Amniotic stem cell (primary cell): ENCODE results near the gene VAMP1.
"Not testable (repeated sequence)": the region's sequence is repeated elsewhere in the genome, so short reads cannot be mapped to it uniquely, and the experiment has no call there.

ENCODE experiments used
- DNase-seq: peaks from one replicate; lab custom pipeline; 2025; lab: John Stamatoyannopoulos, UW

The VAMP1 gene

DNA sequence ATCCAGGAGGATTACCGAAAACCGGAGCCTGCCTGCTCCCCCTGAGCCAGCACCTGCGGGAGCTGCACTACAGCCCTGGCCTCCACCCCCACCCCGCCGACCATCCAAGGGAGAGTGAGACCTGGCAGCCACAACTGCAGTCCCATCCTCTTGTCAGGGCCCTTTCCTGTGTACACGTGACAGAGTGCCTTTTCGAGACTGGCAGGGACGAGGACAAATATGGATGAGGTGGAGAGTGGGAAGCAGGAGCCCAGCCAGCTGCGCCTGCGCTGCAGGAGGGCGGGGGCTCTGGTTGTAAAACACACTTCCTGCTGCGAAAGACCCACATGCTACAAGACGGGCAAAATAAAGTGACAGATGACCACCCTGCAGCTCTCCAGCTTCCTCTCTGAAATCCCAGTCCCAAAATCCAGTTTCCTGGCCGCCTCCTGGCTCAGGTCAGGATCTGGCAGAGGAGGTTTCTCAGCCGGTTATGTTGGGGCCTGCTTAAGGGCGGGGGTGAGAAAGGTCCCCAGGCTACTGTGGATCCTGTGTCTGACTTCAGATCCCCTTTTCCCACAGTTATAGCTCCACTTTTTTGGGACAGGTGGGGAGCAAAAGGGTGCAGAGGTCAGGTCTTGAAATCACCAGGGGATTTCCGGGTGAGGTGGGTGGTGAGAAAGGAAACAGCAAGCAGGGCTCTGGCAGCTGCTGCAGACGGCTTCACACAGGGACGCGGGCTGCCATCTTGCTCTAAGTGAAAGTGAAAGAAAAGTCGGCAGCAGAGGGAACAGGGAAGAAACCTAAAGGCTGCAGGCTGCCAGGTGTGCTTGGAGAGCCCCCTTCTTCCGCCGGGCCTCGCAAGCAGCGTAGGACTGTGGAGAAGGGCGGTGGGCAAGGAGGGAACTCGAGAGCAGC, 18.9 kb downstream of the VAMP1 start, which contains the start of gene TAPBPL:
Gene TAPBPL (plus strand): TSS at position 695 of the 897 bp plus-strand sequence. CDS start 207 bp downstream, outside the sequence.
- peak; percentile 22 for DNase-seq

DNA sequence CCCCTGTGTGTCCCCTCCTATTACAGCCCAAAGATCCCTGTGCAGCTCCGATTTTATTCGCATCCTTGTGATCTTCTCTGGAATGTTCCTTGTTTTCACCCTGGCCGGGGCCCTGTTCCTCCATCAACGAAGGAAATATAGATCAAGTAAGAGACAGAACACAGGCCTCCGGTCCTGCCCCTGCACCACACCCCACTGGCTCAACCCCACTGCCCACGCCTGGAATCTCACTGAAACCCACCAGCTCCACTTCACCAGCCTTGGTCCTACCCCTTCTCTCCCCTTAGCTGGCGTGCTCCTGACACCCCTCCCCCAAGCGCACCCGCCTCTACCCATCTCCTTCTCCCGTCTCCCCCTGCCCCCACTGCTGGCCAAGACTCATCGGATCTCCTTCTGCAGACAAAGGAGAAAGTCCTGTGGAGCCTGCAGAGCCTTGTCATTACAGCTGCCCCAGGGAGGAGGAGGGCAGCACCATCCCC, 19.6 kb downstream of the VAMP1 start:
- DNase-seq = no peak

DNA sequence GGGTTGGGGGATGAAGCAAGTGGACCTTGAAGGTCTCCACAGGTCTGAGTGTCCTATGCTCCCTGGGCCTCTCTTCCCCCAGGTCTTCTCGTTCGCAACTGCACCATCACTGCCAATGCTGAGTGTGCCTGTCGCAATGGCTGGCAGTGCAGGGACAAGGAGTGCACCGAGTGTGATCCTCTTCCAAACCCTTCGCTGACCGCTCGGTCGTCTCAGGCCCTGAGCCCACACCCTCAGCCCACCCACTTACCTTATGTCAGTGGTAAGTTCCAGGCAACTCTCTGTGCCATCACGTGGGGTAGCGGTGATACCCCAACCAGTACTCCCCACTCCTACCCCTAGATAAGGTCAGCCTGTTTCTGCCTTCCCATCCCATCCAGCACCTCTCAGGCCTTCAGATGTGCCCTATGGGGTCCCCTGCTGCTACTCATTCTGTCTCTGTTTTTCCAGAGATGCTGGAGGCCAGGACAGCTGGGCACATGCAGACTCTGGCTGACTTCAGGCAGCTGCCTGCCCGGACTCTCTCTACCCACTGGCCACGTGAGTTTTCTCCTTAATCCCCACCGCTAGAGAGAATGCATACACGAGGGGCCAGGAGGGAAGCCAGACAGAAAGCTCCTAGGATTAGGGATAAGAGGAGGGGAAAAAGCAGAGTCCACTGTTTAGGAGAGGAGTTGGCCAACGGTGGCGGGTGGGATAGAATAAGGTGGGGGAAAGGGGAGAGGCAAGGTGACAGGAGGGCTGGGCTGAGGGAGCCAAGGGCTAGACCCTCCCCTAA, 20.2 kb downstream of the VAMP1 start:
- no peak for DNase-seq

DNA sequence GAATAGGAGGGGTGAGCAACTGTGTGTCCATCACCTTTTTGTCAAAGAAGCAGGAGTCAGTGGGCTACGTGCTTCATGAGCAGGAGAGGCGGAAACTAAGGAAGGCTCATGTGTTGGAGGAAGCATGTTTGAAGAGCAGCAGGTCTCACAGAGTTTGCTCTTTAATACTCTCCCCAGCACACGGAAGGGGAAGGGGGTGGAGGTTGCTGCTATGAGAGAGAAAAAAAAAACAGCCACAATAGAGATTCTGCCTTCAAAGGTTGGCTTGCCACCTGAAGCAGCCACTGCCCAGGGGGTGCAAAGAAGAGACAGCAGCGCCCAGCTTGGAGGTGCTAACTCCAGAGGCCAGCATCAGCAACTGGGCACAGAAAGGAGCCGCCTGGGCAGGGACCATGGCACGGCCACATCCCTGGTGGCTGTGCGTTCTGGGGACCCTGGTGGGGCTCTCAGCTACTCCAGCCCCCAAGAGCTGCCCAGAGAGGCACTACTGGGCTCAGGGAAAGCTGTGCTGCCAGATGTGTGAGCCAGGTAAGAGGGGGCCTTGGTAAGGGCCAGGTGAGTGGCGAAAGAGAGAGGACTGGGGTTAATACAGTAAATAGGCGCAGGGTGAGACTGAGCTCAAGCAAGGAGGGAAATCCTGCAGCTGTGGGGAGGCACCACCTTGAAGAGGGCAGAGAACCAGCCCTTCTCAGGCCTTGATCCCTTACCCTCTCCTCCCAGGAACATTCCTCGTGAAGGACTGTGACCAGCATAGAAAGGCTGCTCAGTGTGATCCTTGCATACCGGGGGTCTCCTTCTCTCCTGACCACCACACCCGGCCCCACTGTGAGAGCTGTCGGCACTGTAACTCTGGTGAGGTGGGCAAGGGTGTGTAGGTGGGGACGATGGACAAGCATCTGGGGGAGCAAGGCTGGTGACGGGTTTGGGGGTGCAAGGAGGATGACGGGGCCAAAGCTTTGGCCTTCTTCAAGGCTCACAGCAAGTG, 25.5 kb downstream of the VAMP1 start, which contains the start of gene CD27:
Gene CD27 (plus strand): TSS at position 252 of the 985 bp plus-strand sequence. CDS start 141 bp downstream, at position 393.
- no peak for DNase-seq

DNA sequence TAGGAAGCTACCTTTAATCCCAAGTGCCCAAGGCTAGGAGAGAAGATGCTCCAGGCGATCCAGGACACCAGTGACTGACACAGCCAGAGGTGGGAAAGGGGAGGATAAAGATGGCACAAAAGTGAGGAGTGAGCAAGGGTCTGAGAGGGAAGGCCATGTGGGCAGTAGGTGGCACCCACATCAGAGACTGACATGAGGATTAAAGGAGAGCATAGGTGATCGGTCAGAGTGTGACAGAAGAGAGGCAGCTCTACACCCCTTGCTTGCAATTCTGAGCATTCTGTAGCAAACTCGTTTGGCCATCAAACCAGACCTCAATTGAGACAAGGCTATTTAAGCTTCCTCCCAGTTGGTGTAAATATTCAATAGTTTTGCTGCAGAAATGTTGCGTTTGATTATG, 26.4 kb downstream of the VAMP1 start:
- no peak for DNase-seq

DNA sequence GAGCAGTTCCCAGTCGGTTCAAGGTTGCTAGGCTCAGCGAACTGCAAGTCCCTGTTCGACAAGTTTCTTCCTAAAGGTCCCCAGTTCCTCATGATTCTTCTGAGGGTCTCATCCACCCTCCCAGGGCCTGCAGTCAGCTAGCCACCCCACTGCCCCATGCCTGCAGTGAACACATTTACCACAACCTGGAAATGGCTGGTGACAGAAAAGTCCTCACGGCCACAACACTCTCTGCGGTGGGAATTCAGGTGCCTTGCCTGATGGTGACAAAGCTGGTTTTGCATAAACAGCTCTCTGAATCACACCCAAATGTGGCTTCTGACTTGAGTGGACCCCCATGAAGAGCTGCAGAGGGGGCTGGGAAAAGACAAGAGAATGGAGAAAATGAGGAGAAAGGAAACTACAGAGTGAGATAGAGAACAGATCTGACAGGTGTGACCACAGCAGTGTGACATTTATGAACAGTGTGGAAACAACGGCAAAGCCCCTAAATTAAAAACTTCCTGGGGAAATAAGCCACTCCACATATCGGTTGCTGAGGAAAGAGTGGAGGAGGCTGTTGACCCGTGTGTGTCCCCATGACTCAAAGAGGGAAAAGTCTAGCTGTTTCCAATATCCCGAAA, 27.0 kb downstream of the VAMP1 start:
- DNase-seq = no peak

DNA sequence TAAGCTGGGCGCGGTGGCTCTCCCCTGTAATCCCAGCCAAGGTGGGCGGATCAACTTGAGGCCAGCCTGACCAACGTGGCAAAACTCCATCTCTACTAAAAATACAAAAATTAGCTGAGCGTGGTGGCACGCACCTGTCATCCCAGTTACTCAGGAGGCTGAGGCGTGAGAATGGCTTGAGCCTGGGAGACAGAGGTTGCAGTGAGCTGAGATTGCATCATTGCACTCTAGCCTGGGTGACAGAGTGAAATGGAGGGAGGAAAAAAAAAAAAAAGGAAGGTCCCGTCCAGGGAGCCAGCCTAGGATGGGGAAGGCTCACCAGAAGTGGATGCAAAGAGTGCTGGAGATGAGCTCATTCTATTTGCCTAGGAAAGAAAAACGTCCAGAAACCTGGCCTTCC, 27.6 kb downstream of the VAMP1 start:
- no peak for DNase-seq

DNA sequence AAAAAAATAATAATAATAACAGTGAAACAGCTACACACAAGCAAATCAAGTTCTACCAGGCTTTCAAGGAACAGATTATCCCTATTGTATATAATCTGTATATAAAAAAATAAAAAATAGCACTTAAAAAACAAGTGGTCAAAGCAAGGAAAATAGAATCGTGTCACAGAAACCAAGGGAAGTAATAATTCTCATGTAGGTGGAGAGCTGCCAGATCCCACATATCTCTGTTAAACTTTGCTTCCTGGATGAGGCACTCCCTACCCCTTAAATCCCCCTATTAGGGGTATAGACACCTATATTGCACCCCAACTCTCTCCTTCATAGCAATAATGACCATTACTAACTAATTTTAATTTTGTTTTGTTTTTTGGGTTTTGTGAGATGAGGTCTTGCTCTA, 30.1 kb downstream of the VAMP1 start:
- no peak for DNase-seq

DNA sequence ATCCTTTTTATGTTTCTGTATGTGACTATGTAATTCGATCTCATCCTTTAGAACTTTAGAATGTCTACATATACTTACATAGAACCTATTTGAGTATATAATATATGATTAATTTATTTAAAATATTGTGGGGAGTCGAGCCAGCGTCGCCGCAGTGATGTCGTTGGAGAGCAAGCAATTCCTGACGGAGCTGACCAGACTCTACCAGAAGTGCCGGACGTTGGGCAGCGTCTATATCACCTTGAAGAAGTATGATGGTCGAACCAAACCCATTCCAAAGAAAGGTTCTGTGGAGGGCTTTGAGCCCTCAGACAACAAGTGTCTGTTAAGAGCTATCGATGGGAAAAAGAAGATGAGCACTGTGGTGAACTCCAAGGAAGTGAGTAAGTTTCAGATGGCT, 32.1 kb downstream of the VAMP1 start:
- no peak for DNase-seq

DNA sequence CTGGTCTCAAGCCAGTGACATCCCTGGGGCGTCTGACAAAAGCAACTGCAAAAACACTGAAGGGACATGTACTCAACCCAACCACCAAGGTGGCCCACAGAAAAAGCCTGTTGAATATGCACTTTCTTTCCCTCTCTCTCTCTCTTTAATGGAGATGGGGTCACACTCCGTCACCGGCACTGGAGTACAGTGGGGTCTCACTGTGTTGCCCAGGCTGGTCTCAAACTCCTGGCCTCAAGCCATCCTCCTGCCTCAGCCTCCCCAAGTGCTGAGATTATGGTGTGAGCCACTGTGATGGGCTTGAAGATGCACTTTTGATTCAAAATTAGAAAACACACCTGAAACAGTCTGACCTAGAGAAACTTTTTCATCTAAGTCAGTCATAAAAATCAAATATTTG, 32.9 kb downstream of the VAMP1 start:
- DNase-seq = no peak

DNA sequence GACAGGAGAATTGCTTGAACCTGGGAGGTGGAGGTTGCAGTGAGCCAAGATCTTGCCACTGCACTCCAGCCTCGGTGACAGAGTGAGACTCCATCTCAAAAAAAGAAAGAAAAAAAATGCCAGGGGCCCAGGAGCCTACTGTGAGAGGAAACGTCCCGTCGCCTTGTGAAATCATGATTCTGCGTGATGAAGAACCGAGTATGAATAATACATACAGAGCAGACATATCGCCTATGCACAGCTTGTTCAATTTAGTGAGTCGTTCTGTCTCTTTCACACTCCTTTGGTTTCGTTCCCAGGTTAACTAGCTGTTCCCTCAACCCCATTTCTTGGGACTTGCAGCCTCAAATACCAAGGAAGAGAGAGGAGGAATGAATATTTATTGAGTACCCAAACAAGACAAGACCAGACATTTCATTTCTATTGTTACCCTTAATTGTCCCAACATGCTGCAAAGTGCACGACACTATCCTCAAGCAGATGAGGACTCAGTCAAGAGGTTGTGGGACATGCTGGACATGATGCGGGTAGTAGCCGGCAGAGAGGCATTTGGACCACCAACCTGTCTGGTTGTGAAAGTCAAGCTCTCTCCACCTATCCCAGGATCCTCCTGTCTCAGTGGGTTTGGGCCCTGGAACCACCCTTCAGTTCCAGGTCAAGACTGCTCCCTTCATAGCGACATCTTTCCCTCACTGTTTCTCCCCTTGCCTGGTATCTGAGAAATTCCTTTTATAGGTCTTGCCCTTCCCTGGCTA, 34.3 kb downstream of the VAMP1 start:
- DNase-seq = no peak

DNA sequence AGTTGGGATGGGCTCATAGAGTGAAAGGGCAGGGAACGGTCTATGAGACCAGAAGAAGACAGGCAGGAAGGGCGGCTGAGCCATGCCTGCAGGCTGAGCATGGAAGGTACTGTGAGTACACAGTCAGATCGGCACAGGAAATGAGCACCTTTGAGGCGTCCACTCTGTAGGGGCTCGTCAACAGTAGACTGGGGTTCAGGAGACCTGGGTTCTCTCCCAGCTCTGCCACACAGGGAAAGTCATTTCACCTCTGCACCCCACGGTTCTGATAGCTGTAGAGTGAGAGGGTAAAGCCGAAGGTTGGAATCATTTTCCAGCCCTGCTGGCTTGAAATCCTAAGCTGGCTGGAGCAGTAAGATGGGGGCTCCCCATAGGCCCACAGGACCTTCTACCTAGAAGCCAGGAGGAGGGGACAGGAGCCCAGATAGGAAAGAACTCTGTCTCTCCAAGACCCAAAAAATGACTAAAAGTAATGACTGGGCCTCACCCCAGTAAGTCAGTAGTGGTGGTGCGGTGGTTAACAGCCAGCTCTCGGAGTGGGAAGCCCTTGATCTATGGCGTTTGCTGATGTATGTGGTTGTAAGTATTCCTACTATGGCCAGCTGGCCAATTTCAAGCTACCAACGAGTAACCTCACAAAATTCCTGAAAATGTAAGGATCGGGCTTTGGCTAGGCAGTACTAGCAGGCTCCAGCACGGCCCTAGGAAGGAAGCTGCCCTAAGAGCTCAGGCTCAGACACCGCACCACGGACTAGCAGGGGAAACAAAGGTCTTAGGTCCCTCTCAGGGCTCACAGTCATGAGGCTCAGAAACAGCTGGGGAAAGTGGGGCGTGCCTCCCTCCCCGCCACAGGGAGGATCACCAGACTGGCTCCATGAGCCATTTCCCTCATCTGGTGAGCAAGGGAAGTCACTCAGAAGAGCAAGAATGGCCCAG, 36.0 kb downstream of the VAMP1 start:
- DNase-seq = no peak

DNA sequence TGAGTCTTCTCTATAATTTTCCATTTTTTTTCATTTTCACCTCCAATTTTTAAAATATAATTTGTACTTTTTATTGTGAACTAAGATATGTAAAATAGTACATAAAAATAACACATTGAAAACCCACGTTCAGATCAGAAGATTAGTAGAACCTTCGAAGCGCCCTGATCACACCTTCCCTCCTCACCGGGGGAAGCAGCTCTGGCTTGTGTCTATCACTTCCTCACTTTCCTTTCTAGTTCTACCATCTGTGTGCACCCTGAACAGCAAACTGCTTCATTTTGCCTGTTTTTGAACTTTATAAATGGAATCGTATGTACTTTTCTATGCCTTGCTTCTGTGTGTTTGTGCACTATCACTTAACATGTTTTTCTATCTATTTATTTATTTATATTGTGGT, 37.5 kb downstream of the VAMP1 start:
- DNase-seq = no peak

DNA sequence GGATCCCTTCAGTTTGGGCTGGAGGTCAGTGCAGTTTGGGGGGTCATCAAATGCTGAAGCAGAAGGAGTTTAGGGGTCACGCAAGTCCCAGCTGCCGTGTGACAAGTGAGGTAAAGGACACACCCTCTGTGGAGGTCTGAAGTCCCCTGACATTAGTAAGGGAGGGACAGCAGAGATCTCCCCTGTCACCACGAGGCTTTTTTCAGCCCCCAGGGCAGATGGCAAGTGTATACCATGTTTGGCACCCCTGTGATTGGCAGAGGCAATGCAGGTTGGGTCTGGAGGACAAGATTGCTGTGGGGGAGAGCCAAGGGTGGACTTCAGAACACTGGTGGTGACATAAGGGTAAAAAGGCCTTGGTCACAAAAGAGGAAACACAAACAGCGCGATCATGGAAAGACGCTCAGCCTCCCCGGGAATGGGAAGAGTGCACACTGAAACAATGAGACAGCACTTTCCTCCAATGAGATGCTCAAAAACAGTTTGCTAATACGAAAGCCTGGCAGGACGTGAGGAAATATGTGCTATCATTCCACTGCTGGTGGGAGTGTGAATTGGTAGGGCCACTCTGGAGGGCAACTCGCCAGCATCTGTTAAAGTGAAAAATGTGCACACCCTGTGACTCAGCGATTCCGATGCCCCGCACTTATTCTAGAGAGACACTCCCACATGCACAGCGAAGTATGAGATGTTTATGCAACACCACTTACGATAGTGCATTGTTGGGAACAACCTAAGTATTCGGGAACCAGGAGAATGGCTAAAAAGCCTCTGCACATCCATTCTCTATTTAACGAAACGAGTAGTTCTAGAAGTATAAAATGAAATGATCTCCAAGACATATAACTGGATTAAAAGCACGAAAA, 40.1 kb downstream of the VAMP1 start:
- peak; percentile 62 for DNase-seq

DNA sequence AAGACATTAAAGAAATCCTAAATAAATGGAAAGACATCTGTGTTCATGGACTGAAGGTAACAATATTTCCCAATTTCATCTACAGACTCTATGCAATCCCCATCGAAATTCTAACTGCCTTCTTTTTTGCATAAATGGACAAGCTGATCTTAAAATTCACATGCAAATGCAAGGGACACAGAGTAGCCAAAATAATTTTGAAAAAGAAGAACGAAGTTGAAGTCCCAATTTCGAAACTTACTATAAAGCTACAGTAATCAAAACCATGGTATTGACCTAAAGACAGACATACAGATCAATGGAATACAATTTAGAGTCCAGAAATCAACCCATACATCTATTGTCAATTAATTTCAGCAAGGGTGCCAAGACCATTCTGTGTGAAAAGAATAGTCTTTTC, 42.2 kb downstream of the VAMP1 start:
- no peak for DNase-seq

DNA sequence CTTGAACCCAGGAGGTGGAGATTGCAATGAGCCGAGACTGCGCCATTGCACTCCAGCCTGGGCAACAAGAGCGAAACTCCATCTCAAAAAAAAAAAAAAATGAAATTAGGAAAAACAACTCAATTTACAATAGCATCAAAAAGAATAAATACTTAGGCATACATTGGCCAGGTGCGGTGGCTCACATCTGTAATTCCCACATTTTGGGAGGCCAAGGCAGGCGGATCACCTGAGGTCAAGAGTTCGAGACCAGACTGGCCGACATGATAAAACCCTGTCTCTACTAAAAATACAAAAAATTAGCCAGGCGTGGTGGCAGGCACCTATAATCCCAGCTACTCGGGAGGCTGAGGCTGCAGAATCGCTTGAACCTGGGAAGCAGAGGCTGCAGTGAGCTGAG, 42.7 kb downstream of the VAMP1 start:
- DNase-seq = not testable (repeated sequence)

DNA sequence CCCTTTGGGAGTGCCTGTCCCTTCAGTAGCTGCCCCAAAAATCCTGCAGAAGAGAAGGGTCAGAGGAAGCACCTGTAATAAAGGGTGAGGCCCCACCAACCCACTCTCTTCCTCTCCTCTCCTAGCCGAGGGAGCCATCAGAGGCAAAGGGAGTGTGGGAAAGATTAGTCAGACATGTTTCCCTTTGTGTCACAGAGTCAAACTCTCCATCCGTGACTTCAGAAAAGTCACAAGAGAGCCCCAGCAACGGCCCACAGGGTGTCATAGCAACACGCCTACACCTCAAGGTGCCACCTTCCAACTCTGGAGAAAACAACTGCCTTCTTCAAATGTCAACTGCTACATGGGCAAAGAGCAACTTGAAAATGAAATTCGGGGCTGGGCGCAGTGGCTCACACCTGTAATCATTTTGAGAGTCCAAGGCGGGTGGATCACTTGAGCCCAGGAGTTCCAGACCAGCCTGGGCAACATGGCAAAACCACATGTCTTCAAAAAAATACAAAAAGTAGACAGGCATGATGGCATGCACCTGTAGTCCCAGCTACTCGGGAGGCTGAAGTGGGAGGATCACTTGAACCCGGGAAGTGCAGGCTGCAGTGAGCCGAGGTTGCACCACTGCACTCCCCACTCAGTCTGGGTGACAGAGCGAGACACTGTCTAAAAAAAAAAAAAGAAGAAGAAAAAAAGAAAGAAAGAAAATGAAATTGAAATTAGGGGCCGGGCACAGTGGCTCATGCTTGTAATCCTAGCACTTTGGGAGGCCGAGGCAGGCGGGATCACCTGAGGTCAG, 43.4 kb downstream of the VAMP1 start:
- no peak for DNase-seq
